ENCODE results near the gene CCSER2.
A peak's percentile ranks its signal among the peaks of the same experiment; 100 is the strongest.
"Not testable (repeated sequence)": the region's sequence is repeated elsewhere in the genome, so short reads cannot be mapped to it uniquely, and the experiment has no call there.

The CCSER2 gene

GRCh38 chr10:84314275-84314674 lies 14.1 kb upstream of the CCSER2 start:
- no peak for DNase-seq (ENCODE audit: low read depth)

- DNase-seq (ENCODE audit: low read depth) = no peak
These were observed 11.2 kb upstream of the CCSER2 start for GRCh38 chr10:84317174-84317573.

- DNase-seq (ENCODE audit: low read depth) = no peak
These were observed 6.5 kb upstream of the CCSER2 start for GRCh38 chr10:84321902-84322301.

- not testable (repeated sequence) for DNase-seq (ENCODE audit: low read depth)
These were observed 4.8 kb upstream of the CCSER2 start for GRCh38 chr10:84323566-84323965.

GRCh38 chr10:84326995-84327394 lies 1.4 kb upstream of the CCSER2 start:
- DNase-seq (ENCODE audit: low read depth) = not testable (repeated sequence)

- peak; percentile 42 for DNase-seq (ENCODE audit: low read depth)
These were observed 815 bp downstream of the CCSER2 start for GRCh38 chr10:84329196-84329611.

- no peak for DNase-seq (ENCODE audit: low read depth)
These were observed 1.7 kb downstream of the CCSER2 start for GRCh38 chr10:84329986-84330651.

GRCh38 chr10:84331091-84331490 lies 2.7 kb downstream of the CCSER2 start:
- DNase-seq (ENCODE audit: low read depth) = no peak

- DNase-seq (ENCODE audit: low read depth) = peak; percentile 40
These were observed 5.6 kb downstream of the CCSER2 start for GRCh38 chr10:84333864-84334451.

- no peak for DNase-seq (ENCODE audit: low read depth)
These were observed 6.4 kb downstream of the CCSER2 start for GRCh38 chr10:84334811-84335210.

GRCh38 chr10:84335516-84335915 lies 7.1 kb downstream of the CCSER2 start:
- DNase-seq (ENCODE audit: low read depth) = no peak

GRCh38 chr10:84336406-84337090 lies 8.2 kb downstream of the CCSER2 start:
- no peak for DNase-seq (ENCODE audit: low read depth)

- DNase-seq (ENCODE audit: low read depth) = no peak
These were observed 8.8 kb downstream of the CCSER2 start for GRCh38 chr10:84337199-84337598.

GRCh38 chr10:84339025-84339424 lies 10.6 kb downstream of the CCSER2 start:
- DNase-seq (ENCODE audit: low read depth) = no peak

GRCh38 chr10:84340187-84340586 lies 11.8 kb downstream of the CCSER2 start:
- DNase-seq (ENCODE audit: low read depth) = no peak

GRCh38 chr10:84340632-84341537 lies 12.5 kb downstream of the CCSER2 start:
- DNase-seq (ENCODE audit: low read depth) = no peak

GRCh38 chr10:84341538-84341856 lies 13.1 kb downstream of the CCSER2 start:
- DNase-seq (ENCODE audit: low read depth) = no peak

GRCh38 chr10:84341983-84342382 lies 13.6 kb downstream of the CCSER2 start:
- no peak for DNase-seq (ENCODE audit: low read depth)

GRCh38 chr10:84342584-84342983 lies 14.2 kb downstream of the CCSER2 start:
- no peak for DNase-seq (ENCODE audit: low read depth)

GRCh38 chr10:84343831-84344230 lies 15.4 kb downstream of the CCSER2 start:
- DNase-seq (ENCODE audit: low read depth) = no peak

GRCh38 chr10:84344526-84344925 lies 16.1 kb downstream of the CCSER2 start:
- no peak for DNase-seq (ENCODE audit: low read depth)

- DNase-seq (ENCODE audit: low read depth) = not testable (repeated sequence)
These were observed 19.2 kb downstream of the CCSER2 start for GRCh38 chr10:84347575-84348002.

All from stimulated activated CD4-positive, alpha-beta T cell treated with anti-CD3 and anti-CD28 coated beads, Interleukin-2, amount 100 ng/mL, for 4 hours (primary cell).